DND-41 (cell line): ENCODE data around the gene DDX50.

ENCODE experiments used
- EZH2 ChIP-seq: IDR thresholded peaks from 3 replicates; pipeline ENCODE4 v1.6.1; 2012; ENCODE audit warnings: borderline replicate concordance, low read depth, mild to moderate bottlenecking, moderate library complexity, low read length, inconsistent platforms; ENCODE audit not compliant: severe bottlenecking
- TF ChIP-seq, protein P1 (sequence below): IDR thresholded peaks from 2 replicates; pipeline ENCODE4 v1.5.1; 2012; ENCODE audit warnings: borderline replicate concordance, low read length, moderate library complexity, mild to moderate bottlenecking; ENCODE audit not compliant: poor library complexity, severe bottlenecking; ENCODE audit errors: extremely low read depth

DNA sequence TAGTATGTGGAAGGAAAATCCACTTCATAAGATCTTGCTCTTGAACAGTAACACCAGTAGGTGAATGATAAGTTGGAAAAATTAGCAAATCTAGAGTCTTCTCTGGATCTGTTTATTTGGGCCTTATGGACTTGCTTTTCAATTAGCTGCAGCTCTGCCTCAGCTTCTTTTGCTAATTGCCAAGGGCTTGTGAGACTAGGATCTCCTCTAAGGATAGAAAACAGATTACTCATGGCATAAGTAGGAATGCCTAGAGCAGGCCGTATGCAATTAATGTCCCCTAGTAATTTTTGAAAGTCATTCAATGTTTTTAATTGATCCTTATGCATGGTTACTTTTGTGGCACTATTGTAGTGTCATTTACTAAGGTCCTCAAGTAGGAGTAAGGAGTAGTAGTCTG, 36.5 kb upstream of the DDX50 start:
- TF ChIP-seq, protein P1, sequence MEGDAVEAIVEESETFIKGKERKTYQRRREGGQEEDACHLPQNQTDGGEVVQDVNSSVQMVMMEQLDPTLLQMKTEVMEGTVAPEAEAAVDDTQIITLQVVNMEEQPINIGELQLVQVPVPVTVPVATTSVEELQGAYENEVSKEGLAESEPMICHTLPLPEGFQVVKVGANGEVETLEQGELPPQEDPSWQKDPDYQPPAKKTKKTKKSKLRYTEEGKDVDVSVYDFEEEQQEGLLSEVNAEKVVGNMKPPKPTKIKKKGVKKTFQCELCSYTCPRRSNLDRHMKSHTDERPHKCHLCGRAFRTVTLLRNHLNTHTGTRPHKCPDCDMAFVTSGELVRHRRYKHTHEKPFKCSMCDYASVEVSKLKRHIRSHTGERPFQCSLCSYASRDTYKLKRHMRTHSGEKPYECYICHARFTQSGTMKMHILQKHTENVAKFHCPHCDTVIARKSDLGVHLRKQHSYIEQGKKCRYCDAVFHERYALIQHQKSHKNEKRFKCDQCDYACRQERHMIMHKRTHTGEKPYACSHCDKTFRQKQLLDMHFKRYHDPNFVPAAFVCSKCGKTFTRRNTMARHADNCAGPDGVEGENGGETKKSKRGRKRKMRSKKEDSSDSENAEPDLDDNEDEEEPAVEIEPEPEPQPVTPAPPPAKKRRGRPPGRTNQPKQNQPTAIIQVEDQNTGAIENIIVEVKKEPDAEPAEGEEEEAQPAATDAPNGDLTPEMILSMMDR = no peak
- TF ChIP-seq EZH2 = no peak
